ENCODE data around the gene P2RX7.
"Not testable (repeated sequence)": the region's sequence is repeated elsewhere in the genome, so short reads cannot be mapped to it uniquely, and the experiment has no call there.

Gene P2RX7

DNA sequence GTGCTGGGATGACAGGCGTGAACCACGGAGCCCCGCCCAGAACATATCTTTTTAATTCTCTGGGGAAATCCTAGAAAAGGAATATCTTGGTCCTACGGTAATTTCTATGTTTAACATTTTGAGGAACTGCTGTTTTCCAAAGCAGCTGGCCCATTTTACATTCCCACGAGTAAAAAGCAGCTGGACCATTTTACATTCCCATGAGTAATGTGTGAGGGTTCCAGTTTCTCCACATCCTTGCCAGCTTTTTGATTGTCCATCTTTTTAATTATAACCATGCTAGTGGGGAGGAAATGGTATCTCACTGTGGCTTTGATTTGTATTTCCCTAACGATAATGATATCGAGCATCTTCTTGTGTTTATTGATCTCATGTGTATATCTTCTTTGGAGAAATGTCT lies 72.8 kb downstream of the P2RX7 start:
- H3K4me3 ChIP-seq (ENCODE audit: low read length): no peak overlapping the region
- no peak overlapping the region for H3K27ac ChIP-seq (ENCODE audit: low read length)
- no peaks in the 10 kb centered on the region for H3K4me1 ChIP-seq (ENCODE audit: control insufficient read depth, insufficient read depth, low read length)
- H3K27me3 ChIP-seq (ENCODE audit: control insufficient read depth, insufficient read depth, low read length): no peaks in the 10 kb centered on the region
- H3K9me3 ChIP-seq (ENCODE audit: control insufficient read depth, insufficient read depth, low read length): no peaks in the 10 kb centered on the region
- WGBS (ENCODE audit: insufficient coverage, insufficient read length): no CpG with 5 or more reads among the region's 7 CpGs
- no peaks in the 10 kb centered on the region for H3K36me3 ChIP-seq (ENCODE audit: control insufficient read depth, insufficient read depth, low read length)
- no peak for DNase-seq (ENCODE audit: low read depth, low spot score)

DNA sequence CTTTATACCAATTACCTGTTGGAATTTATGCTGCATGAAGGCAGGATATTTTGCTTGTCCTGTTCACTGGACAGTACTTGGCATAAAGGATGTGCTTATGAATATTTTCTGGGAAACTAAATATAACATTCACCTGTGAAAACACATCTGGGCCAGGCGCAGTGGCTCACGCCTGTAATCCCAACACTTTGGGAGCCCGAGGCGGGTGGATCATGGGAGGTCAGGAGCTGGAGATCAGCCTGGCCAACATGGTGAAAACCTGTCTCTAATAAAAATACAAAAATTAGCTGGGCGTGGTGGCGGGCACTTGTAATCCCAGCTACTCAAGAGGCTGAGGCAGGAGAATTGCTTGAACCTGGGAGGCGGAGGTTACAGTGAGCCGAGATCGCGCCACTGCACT lies 75.9 kb downstream of the P2RX7 start:
- WGBS (ENCODE audit: insufficient coverage, insufficient read length): no CpG with 5 or more reads among the region's 10 CpGs
- H3K4me3 ChIP-seq (ENCODE audit: low read length); H3K36me3 ChIP-seq (ENCODE audit: control insufficient read depth, insufficient read depth, low read length); H3K4me1 ChIP-seq (ENCODE audit: control insufficient read depth, insufficient read depth, low read length); H3K27ac ChIP-seq (ENCODE audit: low read length); H3K27me3 ChIP-seq (ENCODE audit: control insufficient read depth, insufficient read depth, low read length); DNase-seq (ENCODE audit: low read depth, low spot score); H3K9me3 ChIP-seq (ENCODE audit: control insufficient read depth, insufficient read depth, low read length): not testable (repeated sequence)

DNA sequence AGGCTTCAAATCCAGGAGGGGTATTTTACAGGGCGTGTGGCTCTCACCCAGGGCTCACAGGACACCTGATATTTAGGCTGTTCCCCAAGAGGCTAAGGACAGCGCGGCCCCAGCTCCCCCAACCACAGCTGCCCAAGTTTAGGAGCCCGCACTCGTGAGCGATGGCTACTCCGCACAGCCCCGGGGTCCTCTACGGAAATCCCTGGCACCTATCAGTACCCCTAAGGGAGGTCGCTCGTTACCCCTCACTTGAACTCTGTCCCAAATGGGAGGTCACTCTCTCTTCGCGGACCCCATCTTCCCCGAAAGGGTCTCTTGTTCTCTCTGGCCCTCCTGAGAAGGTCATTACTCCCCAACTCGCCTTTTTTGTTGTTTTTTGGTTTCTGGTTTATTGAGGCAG lies 76.5 kb downstream of the P2RX7 start:
- Histone ChIP-seq H3K9me3 (ENCODE audit: control insufficient read depth, insufficient read depth, low read length) (no peaks in the 10 kb centered on the region), H3K36me3 (ENCODE audit: control insufficient read depth, insufficient read depth, low read length) (no peaks in the 10 kb centered on the region), H3K4me3 (ENCODE audit: low read length) (no peak overlapping the region), H3K27ac (ENCODE audit: low read length) (no peak overlapping the region), H3K27me3 (ENCODE audit: control insufficient read depth, insufficient read depth, low read length) (no peaks in the 10 kb centered on the region), H3K4me1 (ENCODE audit: control insufficient read depth, insufficient read depth, low read length) (no peaks in the 10 kb centered on the region)
- no peak for DNase-seq (ENCODE audit: low read depth, low spot score)
- WGBS (ENCODE audit: insufficient coverage, insufficient read length): no CpG with 5 or more reads among the region's 15 CpGs

DNA sequence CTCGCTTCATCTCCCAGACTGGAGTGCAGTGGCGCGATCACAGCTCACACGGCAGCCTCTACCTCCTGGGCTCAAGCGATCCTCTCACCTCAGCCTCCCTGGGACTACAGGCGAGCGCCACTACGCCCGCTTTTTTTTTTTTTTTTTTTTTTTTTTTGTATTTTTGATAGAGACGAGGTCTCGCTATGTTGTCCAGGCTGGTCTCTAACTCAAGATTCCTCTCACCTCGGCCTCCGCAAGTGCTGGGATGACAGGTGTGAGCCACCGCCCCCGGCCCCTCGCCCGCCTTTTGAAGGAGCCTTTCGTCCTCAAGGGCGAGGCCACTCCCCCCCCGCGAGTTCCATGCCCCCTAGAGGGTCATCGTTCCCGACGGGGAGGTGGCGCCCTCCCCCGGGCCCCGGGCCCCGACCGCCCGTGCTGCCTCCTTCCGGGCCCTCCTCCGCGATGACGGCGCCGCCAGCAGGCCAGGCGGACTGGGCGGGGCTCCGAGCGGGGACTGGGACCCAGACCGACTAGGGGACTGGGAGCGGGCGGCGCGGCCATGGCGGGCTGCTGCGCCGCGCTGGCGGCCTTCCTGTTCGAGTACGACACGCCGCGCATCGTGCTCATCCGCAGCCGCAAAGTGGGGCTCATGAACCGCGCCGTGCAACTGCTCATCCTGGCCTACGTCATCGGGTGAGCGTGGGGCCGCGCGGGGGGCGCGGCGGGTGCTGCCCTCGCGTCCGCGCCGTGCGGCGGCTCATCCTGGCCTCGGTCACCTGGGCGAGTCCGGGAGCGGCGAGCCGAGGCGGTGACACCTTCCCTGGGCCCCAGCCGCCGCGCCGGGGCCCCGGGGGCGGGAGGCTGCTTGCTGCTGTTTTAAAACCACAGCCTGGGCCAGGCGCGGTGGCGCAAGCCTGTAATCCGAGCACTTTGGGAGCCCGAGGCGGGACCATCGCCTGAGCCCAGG lies 77.2 kb downstream of the P2RX7 start, which contains the start of gene P2RX4:
Gene P2RX4 (plus strand): TSS at position 506 of the 949 bp plus-strand sequence. CDS start 36 bp downstream, at position 542.
- Histone ChIP-seq H3K4me3 (ENCODE audit: low read length) (peak within 1 kb of the TSS; percentile 63; the same call in 1 of the 2 replicates), H3K27me3 (ENCODE audit: control insufficient read depth, insufficient read depth, low read length) (no peaks in the 10 kb centered on the region), H3K4me1 (ENCODE audit: control insufficient read depth, insufficient read depth, low read length) (no peaks in the 10 kb centered on the region), H3K27ac (ENCODE audit: low read length) (no peak within 1 kb of the TSS), H3K36me3 (ENCODE audit: control insufficient read depth, insufficient read depth, low read length) (no peaks in the 10 kb centered on the region), H3K9me3 (ENCODE audit: control insufficient read depth, insufficient read depth, low read length) (no peaks in the 10 kb centered on the region)
- peak; percentile 43 for DNase-seq (ENCODE audit: low read depth, low spot score)
- no CpG with 5 or more reads among the region's 97 CpGs for WGBS (ENCODE audit: insufficient coverage, insufficient read length)

DNA sequence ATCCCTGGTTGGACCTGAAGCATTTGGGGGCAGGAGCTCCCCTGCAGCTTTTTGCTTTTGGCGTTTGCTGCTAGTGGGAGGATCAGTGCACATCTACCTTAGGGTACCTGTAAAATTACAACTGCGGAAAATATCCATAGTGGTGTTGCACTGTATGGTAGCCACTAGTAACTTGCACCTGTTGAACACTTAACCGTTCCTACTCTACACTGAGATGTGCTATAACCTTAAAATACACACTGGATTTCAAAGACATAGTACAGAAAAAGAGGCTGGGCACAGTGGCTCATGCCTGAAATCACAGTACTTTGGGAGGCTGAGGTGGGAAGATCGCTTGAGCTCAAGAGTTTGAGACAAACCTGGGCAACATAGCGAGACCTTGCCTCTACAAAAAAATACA lies 80.2 kb downstream of the P2RX7 start:
- no CpG with 5 or more reads among the region's 5 CpGs for WGBS (ENCODE audit: insufficient coverage, insufficient read length)
- H3K4me1 ChIP-seq (ENCODE audit: control insufficient read depth, insufficient read depth, low read length): no peaks in the 10 kb centered on the region

DNA sequence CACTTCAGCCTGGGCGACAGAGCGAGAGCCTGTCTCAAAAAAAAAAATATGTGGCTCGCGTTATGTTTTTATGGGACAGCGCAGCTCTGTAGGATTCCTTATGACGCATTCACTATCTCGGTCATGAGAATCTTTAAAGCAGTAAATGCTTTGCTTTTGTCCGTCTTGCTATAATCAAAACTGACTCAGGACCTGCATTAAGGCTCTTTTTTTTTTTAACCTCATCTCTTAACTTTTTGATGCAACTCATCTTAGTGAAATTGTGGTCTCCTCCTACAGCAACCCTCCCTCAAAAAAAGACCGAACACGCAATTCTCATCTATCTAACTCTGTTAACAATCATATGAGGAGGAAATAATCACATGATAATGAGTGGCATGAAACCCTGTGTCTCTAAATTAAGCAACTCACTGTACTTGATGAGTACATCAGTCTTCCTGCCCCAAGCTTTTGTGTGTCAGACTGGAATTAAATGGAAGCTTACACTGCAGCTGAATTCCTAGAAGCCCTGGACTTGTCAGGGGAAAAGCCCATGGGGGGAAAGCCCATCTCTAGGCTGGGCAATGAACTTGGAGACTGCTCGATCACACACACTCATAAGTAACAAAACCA lies 81.6 kb downstream of the P2RX7 start:
- Histone ChIP-seq H3K4me3 (ENCODE audit: low read length) (no peak overlapping the region), H3K9me3 (ENCODE audit: control insufficient read depth, insufficient read depth, low read length) (no peaks in the 10 kb centered on the region), H3K36me3 (ENCODE audit: control insufficient read depth, insufficient read depth, low read length) (no peaks in the 10 kb centered on the region), H3K27me3 (ENCODE audit: control insufficient read depth, insufficient read depth, low read length) (no peaks in the 10 kb centered on the region), H3K4me1 (ENCODE audit: control insufficient read depth, insufficient read depth, low read length) (no peaks in the 10 kb centered on the region), H3K27ac (ENCODE audit: low read length) (no peak overlapping the region)
- DNase-seq (ENCODE audit: low read depth, low spot score): no peak
- WGBS (ENCODE audit: insufficient coverage, insufficient read length): no CpG with 5 or more reads among the region's 11 CpGs

More for the DNA sequence above, 80.2 kb downstream of the P2RX7 start:
- H3K36me3 ChIP-seq (ENCODE audit: control insufficient read depth, insufficient read depth, low read length): no peaks in the 10 kb centered on the region
- H3K27ac ChIP-seq (ENCODE audit: low read length): no peak overlapping the region
- H3K9me3 ChIP-seq (ENCODE audit: control insufficient read depth, insufficient read depth, low read length): no peaks in the 10 kb centered on the region
- DNase-seq (ENCODE audit: low read depth, low spot score): no peak
- H3K27me3 ChIP-seq (ENCODE audit: control insufficient read depth, insufficient read depth, low read length): no peaks in the 10 kb centered on the region
- H3K4me3 ChIP-seq (ENCODE audit: low read length): no peak overlapping the region

DNA sequence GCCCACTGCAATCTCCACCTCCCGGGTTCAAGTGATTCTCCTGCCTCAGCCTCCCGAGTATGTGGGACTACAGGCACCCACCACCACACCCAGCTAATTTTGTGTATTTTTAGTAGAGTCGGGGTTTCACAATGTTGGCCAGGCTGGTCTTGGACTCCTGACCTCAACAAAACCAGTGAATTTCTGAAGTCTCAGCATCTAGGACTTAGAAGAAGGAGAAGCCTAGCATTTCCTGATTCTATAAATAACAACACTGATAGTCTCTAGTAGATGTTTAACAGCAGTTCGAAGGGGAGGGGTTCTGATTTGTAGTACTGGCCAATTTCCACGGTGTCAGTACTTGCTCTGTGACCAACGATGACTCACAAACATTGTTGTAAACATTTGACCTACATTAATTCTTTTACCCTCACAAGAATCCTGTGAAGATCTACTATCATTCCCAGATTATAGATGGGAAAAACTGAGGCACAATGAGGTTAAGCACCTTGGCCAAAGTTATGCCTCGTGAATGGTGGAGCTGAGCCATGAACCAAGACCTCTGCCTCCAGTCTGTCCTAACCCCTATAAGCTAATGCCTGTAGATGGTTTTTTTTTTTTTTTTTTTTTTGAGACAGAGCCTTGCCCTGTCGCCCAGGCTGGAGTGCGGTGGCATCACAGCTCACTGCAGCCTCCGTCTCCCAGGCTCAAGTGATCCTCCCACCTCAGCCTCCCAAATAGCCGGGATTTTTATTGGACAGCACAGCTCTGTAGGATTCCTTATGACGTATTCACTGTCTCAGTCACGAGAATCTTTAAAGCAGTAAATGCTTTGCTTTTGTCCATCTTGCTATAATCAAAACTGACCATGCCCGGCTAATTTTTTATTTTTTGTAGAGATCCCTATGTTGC lies 82.4 kb downstream of the P2RX7 start:
- WGBS (ENCODE audit: insufficient coverage, insufficient read length): no CpG with 5 or more reads among the region's 14 CpGs
- Histone ChIP-seq H3K27ac (ENCODE audit: low read length) (no peak overlapping the region), H3K4me1 (ENCODE audit: control insufficient read depth, insufficient read depth, low read length) (no peaks in the 10 kb centered on the region), H3K9me3 (ENCODE audit: control insufficient read depth, insufficient read depth, low read length) (no peaks in the 10 kb centered on the region), H3K27me3 (ENCODE audit: control insufficient read depth, insufficient read depth, low read length) (no peaks in the 10 kb centered on the region), H3K4me3 (ENCODE audit: low read length) (no peak overlapping the region), H3K36me3 (ENCODE audit: control insufficient read depth, insufficient read depth, low read length) (no peaks in the 10 kb centered on the region)
- DNase-seq (ENCODE audit: low read depth, low spot score): no peak

DNA sequence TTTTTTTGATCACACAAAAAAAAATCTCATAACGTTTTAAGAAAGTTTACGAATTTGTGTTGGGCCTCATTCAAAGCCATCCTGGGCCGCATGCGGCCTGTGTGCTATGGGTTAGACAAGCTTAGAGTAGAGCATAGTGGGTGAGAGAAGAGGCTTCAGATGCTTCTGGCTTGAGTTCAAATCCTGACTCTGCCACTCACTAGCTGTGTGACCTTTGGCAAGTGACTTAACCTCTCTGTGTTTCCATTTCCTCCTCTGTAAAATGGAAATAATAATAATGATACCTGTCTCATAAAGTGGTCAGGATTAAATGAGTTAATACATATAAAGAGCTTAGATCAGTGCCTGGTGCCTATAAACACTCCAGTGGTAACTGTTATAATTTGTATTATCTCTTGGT lies 83.4 kb downstream of the P2RX7 start:
- DNase-seq (ENCODE audit: low read depth, low spot score): no peak
- no peaks in the 10 kb centered on the region for H3K9me3 ChIP-seq (ENCODE audit: control insufficient read depth, insufficient read depth, low read length)
- H3K4me3 ChIP-seq (ENCODE audit: low read length): no peak overlapping the region
- no peak overlapping the region for H3K27ac ChIP-seq (ENCODE audit: low read length)
- H3K36me3 ChIP-seq (ENCODE audit: control insufficient read depth, insufficient read depth, low read length): no peaks in the 10 kb centered on the region
- H3K27me3 ChIP-seq (ENCODE audit: control insufficient read depth, insufficient read depth, low read length): no peaks in the 10 kb centered on the region
- no peaks in the 10 kb centered on the region for H3K4me1 ChIP-seq (ENCODE audit: control insufficient read depth, insufficient read depth, low read length)
- no CpG with 5 or more reads among the region's 4 CpGs for WGBS (ENCODE audit: insufficient coverage, insufficient read length)

DNA sequence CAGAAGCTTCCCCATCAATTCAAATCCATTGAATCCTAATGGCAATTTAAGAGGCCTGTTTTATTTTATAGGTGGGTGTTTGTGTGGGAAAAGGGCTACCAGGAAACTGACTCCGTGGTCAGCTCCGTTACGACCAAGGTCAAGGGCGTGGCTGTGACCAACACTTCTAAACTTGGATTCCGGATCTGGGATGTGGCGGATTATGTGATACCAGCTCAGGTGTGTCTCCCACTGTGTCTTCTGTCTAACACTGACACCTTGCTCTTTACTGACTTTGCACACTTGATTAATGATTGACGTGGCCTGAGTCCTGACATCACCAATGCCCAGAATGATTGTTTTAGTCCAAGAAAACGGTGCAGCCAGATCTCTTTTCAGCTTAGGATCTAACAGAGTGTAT lies 84.4 kb downstream of the P2RX7 start:
- H3K27ac ChIP-seq (ENCODE audit: low read length): no peak overlapping the region
- WGBS (ENCODE audit: insufficient coverage, insufficient read length): no CpG with 5 or more reads among the region's 8 CpGs
- H3K4me1 ChIP-seq (ENCODE audit: control insufficient read depth, insufficient read depth, low read length): no peaks in the 10 kb centered on the region
- no peak overlapping the region for H3K4me3 ChIP-seq (ENCODE audit: low read length)
- H3K9me3 ChIP-seq (ENCODE audit: control insufficient read depth, insufficient read depth, low read length): no peaks in the 10 kb centered on the region
- H3K36me3 ChIP-seq (ENCODE audit: control insufficient read depth, insufficient read depth, low read length): no peaks in the 10 kb centered on the region
- DNase-seq (ENCODE audit: low read depth, low spot score): no peak
- H3K27me3 ChIP-seq (ENCODE audit: control insufficient read depth, insufficient read depth, low read length): no peaks in the 10 kb centered on the region

DNA sequence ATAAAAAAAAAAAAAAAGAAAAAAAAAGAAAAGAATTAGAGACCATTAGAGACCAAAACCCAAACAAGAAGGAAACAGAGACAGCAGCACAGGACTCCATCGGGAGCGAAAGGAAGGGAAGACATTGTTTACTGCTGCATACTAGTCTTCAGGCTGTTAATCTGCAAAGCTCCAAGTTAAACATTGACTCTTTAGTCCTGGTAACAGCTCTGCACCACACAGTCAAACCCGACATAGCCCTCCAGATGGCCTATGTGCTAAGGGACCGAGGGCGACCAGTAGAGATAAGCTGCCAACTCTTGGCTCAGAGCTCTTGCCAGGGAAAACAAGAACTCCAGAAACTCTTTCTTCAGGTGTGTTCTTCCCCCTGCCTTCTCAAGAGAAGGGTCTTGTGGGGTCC lies 85.1 kb downstream of the P2RX7 start:
- Histone ChIP-seq H3K27ac (ENCODE audit: low read length) (no peak overlapping the region), H3K9me3 (ENCODE audit: control insufficient read depth, insufficient read depth, low read length) (no peaks in the 10 kb centered on the region), H3K36me3 (ENCODE audit: control insufficient read depth, insufficient read depth, low read length) (no peaks in the 10 kb centered on the region), H3K4me3 (ENCODE audit: low read length) (no peak overlapping the region), H3K4me1 (ENCODE audit: control insufficient read depth, insufficient read depth, low read length) (no peaks in the 10 kb centered on the region), H3K27me3 (ENCODE audit: control insufficient read depth, insufficient read depth, low read length) (no peaks in the 10 kb centered on the region)
- DNase-seq (ENCODE audit: low read depth, low spot score): no peak
- WGBS (ENCODE audit: insufficient coverage, insufficient read length): no CpG with 5 or more reads among the region's 5 CpGs
